B cell (primary cell): ENCODE measurements around the gene HPD.

Source experiments
- CTCF ChIP-seq: fragments of 200-600 bp; IDR thresholded peaks from one replicate; pipeline ENCODE4 v1.8.0; 2022; ENCODE audit warnings: antibody characterized with exemption, mild to moderate bottlenecking
- EZH2 ChIP-seq: IDR thresholded peaks from 2 replicates; pipeline ENCODE4 v1.6.1; 2012; ENCODE audit warnings: borderline replicate concordance, low read depth, mild to moderate bottlenecking, moderate library complexity, low read length; ENCODE audit not compliant: insufficient read depth, poor library complexity, severe bottlenecking

DNA sequence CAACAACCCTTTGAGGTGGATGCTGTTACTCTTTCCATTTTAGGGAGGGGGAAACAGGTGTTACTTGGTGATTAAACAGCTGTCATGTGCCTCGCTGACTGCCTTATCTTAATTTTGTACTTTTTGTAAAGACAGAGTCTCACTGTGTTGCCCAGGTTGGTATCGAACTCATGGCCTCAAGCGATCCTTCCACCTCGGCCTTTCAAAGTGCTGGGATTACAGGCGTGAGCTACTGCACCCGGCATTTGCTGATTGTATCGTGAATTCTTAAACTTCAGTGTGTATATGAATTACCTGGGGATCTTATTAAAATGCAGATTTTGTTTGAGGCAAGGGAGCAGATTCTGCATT is 30.6 kb upstream of the HPD start:
- TF ChIP-seq CTCF (no peak), EZH2 (no peak)
